ENCODE data around the gene SNTB2.

DNA sequence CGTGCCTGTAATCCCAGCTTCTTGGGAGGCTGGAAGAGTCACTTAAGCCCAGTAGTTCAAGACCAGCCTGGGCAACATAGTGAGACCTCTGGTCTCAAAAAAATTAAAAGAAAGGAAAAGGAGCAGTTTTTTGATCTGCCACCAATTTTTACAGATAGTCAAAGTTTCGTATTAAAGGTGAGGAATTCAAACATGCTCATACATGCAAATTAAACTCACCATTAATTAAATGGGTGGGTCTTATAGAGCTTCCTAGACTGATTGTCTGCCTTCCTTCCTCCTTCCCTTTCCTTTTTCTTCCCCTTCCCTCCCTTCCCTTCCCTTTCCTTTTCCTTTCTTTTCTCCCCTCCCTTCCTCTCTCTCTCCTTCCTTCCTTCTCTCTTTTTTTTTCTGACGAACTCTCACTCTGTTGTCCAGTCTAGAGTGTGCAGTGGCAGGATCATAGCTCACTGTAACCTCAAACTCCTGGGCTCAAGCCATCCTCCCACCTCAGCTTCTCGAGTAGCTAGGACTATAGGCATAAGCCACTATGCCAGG is 87.8 kb downstream of the SNTB2 start:
- TF ChIP-seq, protein P1, sequence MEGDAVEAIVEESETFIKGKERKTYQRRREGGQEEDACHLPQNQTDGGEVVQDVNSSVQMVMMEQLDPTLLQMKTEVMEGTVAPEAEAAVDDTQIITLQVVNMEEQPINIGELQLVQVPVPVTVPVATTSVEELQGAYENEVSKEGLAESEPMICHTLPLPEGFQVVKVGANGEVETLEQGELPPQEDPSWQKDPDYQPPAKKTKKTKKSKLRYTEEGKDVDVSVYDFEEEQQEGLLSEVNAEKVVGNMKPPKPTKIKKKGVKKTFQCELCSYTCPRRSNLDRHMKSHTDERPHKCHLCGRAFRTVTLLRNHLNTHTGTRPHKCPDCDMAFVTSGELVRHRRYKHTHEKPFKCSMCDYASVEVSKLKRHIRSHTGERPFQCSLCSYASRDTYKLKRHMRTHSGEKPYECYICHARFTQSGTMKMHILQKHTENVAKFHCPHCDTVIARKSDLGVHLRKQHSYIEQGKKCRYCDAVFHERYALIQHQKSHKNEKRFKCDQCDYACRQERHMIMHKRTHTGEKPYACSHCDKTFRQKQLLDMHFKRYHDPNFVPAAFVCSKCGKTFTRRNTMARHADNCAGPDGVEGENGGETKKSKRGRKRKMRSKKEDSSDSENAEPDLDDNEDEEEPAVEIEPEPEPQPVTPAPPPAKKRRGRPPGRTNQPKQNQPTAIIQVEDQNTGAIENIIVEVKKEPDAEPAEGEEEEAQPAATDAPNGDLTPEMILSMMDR (IDR thresholded peaks at IDR 0.05): no peak
- TF ChIP-seq POLR2A (IDR thresholded peaks at IDR 0.05): no peak
